Activated CD4-positive, CD25-positive, alpha-beta regulatory T cell treated with anti-CD3 and anti-CD28 coated beads, Interleukin-2, amount 50 U/mL, for 24 hours (primary cell): ENCODE measurements around the gene APBA1.

ENCODE experiments used
- ATAC-seq, 2 donors: fragments of 150-1000 bp; cut with Tn5 transposase; one replicate each; pipeline ENCODE4 v1.10.0; 2021; ENCODE audit warnings: mild to moderate bottlenecking in 1 of 2, moderate library complexity in 1 of 2

APBA1 gene

GRCh38 chr9:69392826-69393225, 279.3 kb downstream of the APBA1 start:
- no peak for ATAC-seq

- no peak for ATAC-seq
Measured at GRCh38 chr9:69391946-69392345, 280.2 kb downstream of the APBA1 start.

GRCh38 chr9:69391487-69391886, 280.7 kb downstream of the APBA1 start:
- ATAC-seq = no peak

GRCh38 chr9:69389437-69389995, 282.7 kb downstream of the APBA1 start:
- no peak for ATAC-seq

GRCh38 chr9:69388596-69388995, 283.6 kb downstream of the APBA1 start:
- ATAC-seq = no peak

- no peak for ATAC-seq
Measured at GRCh38 chr9:69386651-69387050, 285.5 kb downstream of the APBA1 start.

GRCh38 chr9:69385581-69386033, 286.6 kb downstream of the APBA1 start:
- no peak for ATAC-seq

GRCh38 chr9:69382135-69382534, 290.0 kb downstream of the APBA1 start:
- no peak for ATAC-seq

- no peak for ATAC-seq
Measured at GRCh38 chr9:69380811-69381210, 291.4 kb downstream of the APBA1 start.

- ATAC-seq = no peak
Measured at GRCh38 chr9:69380301-69380700, 291.9 kb downstream of the APBA1 start.

- ATAC-seq = no peak
Measured at GRCh38 chr9:69379270-69379982, 292.7 kb downstream of the APBA1 start.

- ATAC-seq = no peak
Measured at GRCh38 chr9:69377981-69378380, 294.2 kb downstream of the APBA1 start.
